IPS-20b (cell line): ENCODE measurements around the gene SLC66A3.

ENCODE experiments used
- H3K27ac ChIP-seq: one replicate; pipeline ENCODE4 v1.5.1; 2013; ENCODE audit warnings: low read length
- H3K27me3 ChIP-seq: 2 replicates; pipeline ENCODE4 v1.6.1; 2013; ENCODE audit warnings: mild to moderate bottlenecking, low read length, inconsistent platforms; ENCODE audit not compliant: insufficient read depth
- H3K36me3 ChIP-seq: 2 replicates; pipeline ENCODE4 v1.6.1; 2013; ENCODE audit warnings: low read depth, mild to moderate bottlenecking, inconsistent platforms, low read length, moderate library complexity; ENCODE audit not compliant: insufficient read depth
- H3K4me1 ChIP-seq: 2 replicates; pipeline ENCODE4 v1.6.1; 2013; ENCODE audit warnings: mild to moderate bottlenecking, control low read depth, inconsistent platforms, low read length, moderate library complexity; ENCODE audit not compliant: insufficient read depth
- H3K4me3 ChIP-seq: 2 replicates; pipeline ENCODE4 v1.5.1; 2013; ENCODE audit warnings: mild to moderate bottlenecking, low read length, inconsistent platforms
- H3K9ac ChIP-seq: 2 replicates; pipeline ENCODE4 v1.6.1; 2013; ENCODE audit warnings: low read depth, mild to moderate bottlenecking, inconsistent platforms, low read length, moderate library complexity
- H3K9me3 ChIP-seq: 2 replicates; pipeline ENCODE4 v1.6.1; 2013; ENCODE audit warnings: mild to moderate bottlenecking, low read depth, low read length, inconsistent platforms; ENCODE audit not compliant: insufficient read depth

Gene SLC66A3

DNA sequence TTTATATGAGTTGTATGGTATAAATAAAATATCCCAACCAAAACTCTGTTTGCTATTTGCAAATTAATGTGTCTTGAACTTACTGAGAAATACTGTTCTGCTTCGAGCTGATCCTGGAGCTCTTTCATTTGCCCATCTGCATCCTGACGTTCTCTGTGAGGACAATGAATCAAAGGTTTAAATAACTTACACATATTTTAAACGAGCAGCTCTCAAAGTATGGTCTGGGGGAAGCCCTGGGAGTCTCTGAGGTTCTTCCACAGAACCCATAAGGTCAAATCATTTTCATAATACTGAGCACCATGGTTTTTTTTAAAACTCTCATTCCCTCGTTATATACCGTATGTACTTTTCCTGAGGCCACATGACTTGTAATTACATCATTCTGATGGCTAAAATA, 46.7 kb downstream of the SLC66A3 start:
- Histone ChIP-seq H3K9me3 (no peaks in the 10 kb centered on the region), H3K36me3 (peaks cover 56% of the 10 kb centered on the region), H3K9ac (no peak overlapping the region), H3K27me3 (no peaks in the 10 kb centered on the region), H3K27ac (no peak overlapping the region), H3K4me1 (no peaks in the 10 kb centered on the region), H3K4me3 (no peak overlapping the region)

DNA sequence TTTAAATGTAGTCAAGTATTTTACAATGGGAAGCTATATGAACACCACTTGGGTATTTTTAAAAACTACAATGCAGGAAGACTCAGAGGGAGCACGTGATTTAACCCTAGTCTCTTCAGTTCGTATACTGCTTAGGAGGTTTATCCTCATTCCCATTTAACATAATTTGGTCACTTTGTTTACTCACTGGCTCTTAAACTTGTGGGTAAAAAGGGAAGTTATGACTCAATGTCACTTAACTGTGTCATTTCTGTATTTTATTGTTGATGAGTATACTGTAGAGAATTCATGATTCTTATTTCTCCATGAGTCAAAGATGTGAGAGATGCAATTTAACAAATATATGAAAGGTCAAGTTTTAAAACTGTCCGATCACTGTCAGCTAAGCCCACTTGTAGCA, 48.2 kb downstream of the SLC66A3 start:
- H3K27ac ChIP-seq = no peak overlapping the region
- peaks cover 52% of the 10 kb centered on the region for H3K36me3 ChIP-seq
- no peak overlapping the region for H3K9ac ChIP-seq
- H3K27me3 ChIP-seq = no peaks in the 10 kb centered on the region
- no peaks in the 10 kb centered on the region for H3K9me3 ChIP-seq
- no peak overlapping the region for H3K4me3 ChIP-seq
- H3K4me1 ChIP-seq = no peaks in the 10 kb centered on the region

DNA sequence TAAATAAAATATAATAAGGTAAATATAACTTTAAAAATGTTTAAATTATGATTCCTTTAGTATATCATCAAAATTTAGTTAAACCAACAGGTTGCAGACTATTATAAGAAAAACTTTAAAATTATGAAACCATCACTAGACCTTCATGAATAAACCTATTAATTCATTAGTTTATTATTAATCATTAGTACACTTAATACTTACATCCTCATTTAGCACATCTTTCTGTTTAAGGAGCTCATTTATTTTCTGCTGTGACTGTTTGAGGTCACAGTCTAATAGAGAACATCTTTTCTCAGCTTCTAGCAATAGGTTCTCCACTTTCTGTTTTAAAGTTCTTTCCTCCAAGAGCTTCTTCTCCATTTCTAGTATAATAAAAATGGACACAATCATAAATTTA, 52.8 kb downstream of the SLC66A3 start:
- Histone ChIP-seq H3K9ac (no peak overlapping the region), H3K4me1 (no peaks in the 10 kb centered on the region), H3K27ac (no peak overlapping the region), H3K27me3 (no peaks in the 10 kb centered on the region), H3K36me3 (peaks cover 56% of the 10 kb centered on the region), H3K4me3 (no peak overlapping the region), H3K9me3 (no peaks in the 10 kb centered on the region)

DNA sequence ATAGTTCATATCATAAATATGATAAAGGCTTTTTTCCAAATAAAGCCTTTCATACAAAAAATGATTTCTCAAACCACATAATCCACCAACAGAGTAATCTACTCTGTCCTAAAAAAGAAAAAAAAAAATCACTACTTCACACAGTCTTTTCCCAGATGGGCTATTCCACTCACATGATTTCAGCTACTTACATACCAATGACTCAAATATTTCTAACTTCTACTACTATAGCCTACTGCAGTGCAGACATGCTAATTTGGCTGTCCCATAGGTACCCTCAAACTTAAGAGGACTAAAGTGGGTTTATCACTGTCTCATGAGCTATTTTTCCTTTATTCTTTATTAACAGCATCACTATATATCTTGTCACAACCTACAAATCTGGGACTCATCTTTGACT, 57.4 kb downstream of the SLC66A3 start:
- no peak overlapping the region for H3K27ac ChIP-seq
- no peaks in the 10 kb centered on the region for H3K4me1 ChIP-seq
- H3K27me3 ChIP-seq = no peaks in the 10 kb centered on the region

DNA sequence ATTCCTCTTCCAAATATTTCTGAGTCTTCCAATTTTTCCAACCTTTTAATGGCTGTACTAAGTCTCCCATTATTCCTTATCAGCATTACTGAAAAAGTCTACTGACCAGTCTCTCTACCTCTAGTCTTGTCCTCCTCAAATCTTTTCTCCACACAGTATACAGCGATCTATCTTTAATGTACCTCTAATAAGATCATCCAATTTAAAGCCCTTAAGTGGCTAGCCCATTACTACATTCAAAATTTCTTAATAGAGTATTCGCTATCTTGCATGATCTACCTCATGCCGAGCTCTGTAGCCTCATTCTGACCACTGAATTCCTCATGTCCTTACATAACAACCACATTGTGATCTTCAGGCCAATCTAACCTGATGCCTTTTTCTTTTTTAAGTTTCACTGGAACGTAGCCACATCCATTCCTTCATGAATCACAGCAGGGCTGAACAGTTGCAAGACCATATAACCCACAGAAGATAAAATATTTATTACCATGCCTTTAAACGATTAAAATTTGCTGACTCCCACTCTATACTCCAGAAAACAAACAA, 57.9 kb downstream of the SLC66A3 start:
- Histone ChIP-seq H3K4me3 (no peak overlapping the region), H3K4me1 (no peaks in the 10 kb centered on the region), H3K27ac (no peak overlapping the region), H3K36me3 (peaks cover 82% of the 10 kb centered on the region), H3K27me3 (no peaks in the 10 kb centered on the region), H3K9me3 (no peaks in the 10 kb centered on the region), H3K9ac (no peak overlapping the region)

More for the DNA sequence above, 57.4 kb downstream of the SLC66A3 start:
- Histone ChIP-seq H3K9ac (no peak overlapping the region), H3K4me3 (no peak overlapping the region), H3K36me3 (peaks cover 82% of the 10 kb centered on the region), H3K9me3 (no peaks in the 10 kb centered on the region)

DNA sequence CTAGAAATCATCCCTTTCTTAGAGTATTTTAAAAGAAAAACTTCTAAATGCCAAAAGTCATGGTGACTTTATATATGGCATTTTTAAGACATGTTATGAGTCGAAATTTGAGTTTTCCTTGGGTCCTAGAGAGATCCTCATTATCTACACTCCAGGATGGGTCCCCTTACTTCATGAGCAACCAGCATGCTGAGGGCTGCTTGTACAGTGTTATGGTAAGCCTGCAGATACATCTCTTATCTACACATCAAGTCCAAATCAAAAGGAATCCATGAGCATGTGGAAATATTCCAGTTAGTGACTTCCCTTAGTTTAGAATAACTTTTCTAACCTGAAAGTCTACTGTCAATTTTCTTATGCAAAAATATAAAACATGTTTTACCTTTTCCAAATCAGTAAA, 58.7 kb downstream of the SLC66A3 start:
- H3K4me3 ChIP-seq = no peak overlapping the region
- H3K27me3 ChIP-seq = no peaks in the 10 kb centered on the region
- no peaks in the 10 kb centered on the region for H3K9me3 ChIP-seq
- no peak overlapping the region for H3K27ac ChIP-seq
- H3K4me1 ChIP-seq = no peaks in the 10 kb centered on the region
- no peak overlapping the region for H3K9ac ChIP-seq
- H3K36me3 ChIP-seq = peaks cover 86% of the 10 kb centered on the region

DNA sequence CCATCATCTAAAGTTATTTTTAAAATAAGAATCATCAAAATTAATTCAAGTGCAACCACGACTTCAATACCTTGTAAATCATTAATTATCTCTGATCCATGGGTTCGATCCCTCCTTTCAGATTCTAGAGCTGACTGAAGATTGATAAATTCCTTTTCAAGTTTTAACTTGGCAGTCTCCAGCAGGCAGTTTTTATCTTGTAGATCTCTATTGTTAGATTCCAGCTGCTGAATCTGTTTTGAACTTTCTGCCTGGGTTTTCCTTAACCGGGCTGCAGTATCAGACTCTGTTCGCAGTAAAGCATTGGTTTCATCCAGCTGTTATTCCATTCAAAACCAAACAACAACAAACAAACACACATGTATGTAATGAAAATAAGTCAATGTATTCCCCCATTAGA, 59.5 kb downstream of the SLC66A3 start:
- no peak overlapping the region for H3K27ac ChIP-seq
- H3K9me3 ChIP-seq = no peaks in the 10 kb centered on the region
- H3K36me3 ChIP-seq = peaks cover 88% of the 10 kb centered on the region
- H3K4me3 ChIP-seq = no peak overlapping the region
- no peak overlapping the region for H3K9ac ChIP-seq
- H3K4me1 ChIP-seq = no peaks in the 10 kb centered on the region
- H3K27me3 ChIP-seq = no peaks in the 10 kb centered on the region

DNA sequence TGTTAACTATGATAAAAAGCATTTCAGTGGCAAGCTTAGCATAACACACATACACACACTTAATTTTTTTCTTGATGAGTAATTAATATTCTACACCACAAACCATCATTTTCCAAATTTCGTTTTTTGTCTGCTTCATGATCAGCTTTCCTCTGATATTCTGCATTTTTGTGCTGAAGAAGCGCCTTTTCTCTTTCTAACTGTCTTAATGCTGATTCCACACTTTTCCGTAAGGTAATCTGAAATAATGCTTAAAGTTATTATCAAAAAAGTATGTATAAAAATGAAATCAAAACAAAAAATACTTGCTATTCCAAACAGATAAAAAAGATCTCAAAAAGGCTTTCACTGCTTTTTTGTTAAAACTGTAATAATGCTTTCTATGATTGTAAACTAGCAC, 60.1 kb downstream of the SLC66A3 start:
- H3K27me3 ChIP-seq = no peaks in the 10 kb centered on the region
- H3K27ac ChIP-seq = no peak overlapping the region
- no peaks in the 10 kb centered on the region for H3K9me3 ChIP-seq
- H3K36me3 ChIP-seq = peaks cover 87% of the 10 kb centered on the region
- H3K4me3 ChIP-seq = no peak overlapping the region
- H3K9ac ChIP-seq = no peak overlapping the region
- H3K4me1 ChIP-seq = no peaks in the 10 kb centered on the region

DNA sequence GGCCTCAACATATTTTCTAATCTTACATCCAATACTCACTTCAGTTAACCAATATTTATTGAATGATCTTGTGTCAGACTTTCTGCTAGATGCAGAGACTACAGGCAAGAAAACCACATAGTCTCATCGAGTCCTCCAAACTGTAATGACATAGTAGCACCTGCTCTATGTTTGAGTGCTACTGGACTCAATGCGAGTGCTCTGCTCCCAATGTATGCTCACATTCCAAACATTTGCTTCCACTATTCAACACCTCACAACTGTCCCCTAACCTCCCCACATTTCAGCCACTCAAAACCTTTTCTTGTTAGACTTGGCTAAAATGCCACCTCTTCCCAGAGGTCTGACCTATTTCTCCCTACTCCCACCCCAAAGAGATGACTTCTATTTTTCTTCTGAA, 65.2 kb downstream of the SLC66A3 start:
- no peaks in the 10 kb centered on the region for H3K9me3 ChIP-seq
- no peak overlapping the region for H3K9ac ChIP-seq
- H3K27me3 ChIP-seq = no peaks in the 10 kb centered on the region
- peaks cover 48% of the 10 kb centered on the region for H3K36me3 ChIP-seq
- no peak overlapping the region for H3K4me3 ChIP-seq
- peaks cover 25% of the 10 kb centered on the region for H3K4me1 ChIP-seq
- no peak overlapping the region for H3K27ac ChIP-seq

DNA sequence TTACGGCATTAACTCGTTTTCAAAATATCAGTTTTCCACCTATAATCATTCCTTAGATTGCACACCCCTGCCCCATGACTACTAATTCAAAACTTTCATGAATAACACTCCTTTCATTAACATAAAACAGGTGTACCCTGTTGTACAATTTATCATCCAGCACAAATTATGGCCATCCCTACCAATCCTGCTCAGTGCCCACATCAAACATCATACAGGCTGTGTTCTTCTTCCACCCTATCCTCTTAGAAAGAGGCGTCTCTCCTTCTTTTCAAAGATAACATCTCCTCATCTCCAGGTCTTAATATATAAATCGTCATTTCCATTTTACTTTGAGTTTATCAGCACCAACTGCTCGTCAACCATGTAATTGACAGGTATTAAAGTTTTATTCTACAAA, 67.6 kb downstream of the SLC66A3 start:
- Histone ChIP-seq H3K27ac (no peak overlapping the region), H3K9me3 (no peaks in the 10 kb centered on the region), H3K4me3 (no peak overlapping the region), H3K4me1 (peaks cover 25% of the 10 kb centered on the region), H3K9ac (no peak overlapping the region), H3K27me3 (no peaks in the 10 kb centered on the region), H3K36me3 (peaks cover 30% of the 10 kb centered on the region)

DNA sequence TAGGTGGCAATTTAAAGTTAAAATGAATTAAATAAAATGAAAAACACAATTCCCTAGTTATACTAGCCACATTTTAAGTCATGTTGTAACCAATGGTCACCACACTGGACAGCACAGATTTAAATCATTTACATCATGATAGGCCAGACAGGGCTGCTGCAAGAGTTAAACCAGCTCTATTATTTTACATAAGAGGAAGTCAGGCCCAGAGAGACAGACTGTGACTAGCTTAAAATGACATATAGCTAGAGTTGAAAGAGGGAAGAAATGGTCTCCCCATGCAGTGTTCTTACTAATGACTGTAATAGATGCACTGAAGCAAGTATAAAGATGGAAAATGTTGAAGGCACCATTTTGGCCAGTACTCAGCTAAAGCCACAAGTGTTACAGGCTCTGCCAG, 69.6 kb downstream of the SLC66A3 start:
- Histone ChIP-seq H3K4me1 (peaks cover 25% of the 10 kb centered on the region), H3K36me3 (peaks cover 15% of the 10 kb centered on the region), H3K4me3 (no peak overlapping the region), H3K9ac (no peak overlapping the region), H3K27me3 (no peaks in the 10 kb centered on the region), H3K27ac (no peak overlapping the region), H3K9me3 (no peaks in the 10 kb centered on the region)

DNA sequence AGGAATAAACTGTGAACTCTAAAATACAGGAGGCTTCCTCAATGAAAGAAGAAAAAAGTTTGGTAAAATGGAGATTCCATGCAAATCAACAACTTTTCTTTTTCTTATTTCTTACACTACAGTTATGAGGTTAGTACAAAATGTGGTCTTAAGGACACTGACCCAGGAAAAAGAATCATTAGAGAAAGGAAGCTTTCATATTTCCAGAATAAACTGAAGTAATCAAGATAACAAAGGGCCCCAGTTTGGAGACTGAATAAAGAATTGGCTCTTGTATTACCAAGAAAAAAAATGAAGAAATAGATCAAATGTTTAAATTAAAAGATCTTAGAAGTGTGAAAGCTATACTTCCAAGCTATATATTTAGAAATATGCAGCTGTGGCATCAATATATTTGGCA, 72.3 kb downstream of the SLC66A3 start:
- Histone ChIP-seq H3K27ac (no peak overlapping the region), H3K9me3 (no peaks in the 10 kb centered on the region), H3K9ac (no peak overlapping the region), H3K4me3 (no peak overlapping the region), H3K36me3 (no peaks in the 10 kb centered on the region), H3K4me1 (peaks cover 24% of the 10 kb centered on the region), H3K27me3 (no peaks in the 10 kb centered on the region)
